GM23338 (cell line): ENCODE data around the gene SOX13. TPM values are rescaled to one million over a fixed set of nuclear protein-coding genes. Genes with fewer than 3 reads are reported as not detected.

Experiments used
- ATAC-seq: fragments of 200-7000 bp; cut with Tn5 transposase; 3 replicates; pipeline ENCODE4 v1.9.1; 2020
- DNase-seq: peaks from one replicate; pipeline ENCODE4 v3.0.0-alpha.2; 2015; ENCODE audit warnings: low spot score
- H2AFZ ChIP-seq: fragments of 200-600 bp; sonication (generic); 2 replicates; pipeline ENCODE4 v1.8.0; 2016; ENCODE audit warnings: antibody characterized with exemption, mild to moderate bottlenecking, moderate library complexity
- H3F3A ChIP-seq: fragments of 200-600 bp; sonication (generic); replicated peaks from 2 replicates; pipeline ENCODE4 v1.8.0; 2017; ENCODE audit warnings: antibody characterized with exemption, mixed run types, low read depth
- H3K27ac ChIP-seq: fragments of 200-600 bp; sonication (generic); 2 replicates; pipeline ENCODE4 v1.6.1; 2016; ENCODE audit warnings: low read depth
- H3K27me3 ChIP-seq: fragments of 200-600 bp; sonication (generic); 2 replicates; pipeline ENCODE4 v1.8.0; 2016; ENCODE audit warnings: mild to moderate bottlenecking, mixed run types, moderate library complexity; ENCODE audit not compliant: insufficient read depth
- H3K36me3 ChIP-seq: fragments of 200-600 bp; sonication (generic); 2 replicates; pipeline ENCODE4 v1.8.0; 2016; ENCODE audit warnings: mild to moderate bottlenecking; ENCODE audit not compliant: insufficient read depth
- H3K4me1 ChIP-seq: fragments of 200-600 bp; sonication (generic); 2 replicates; pipeline ENCODE4 v1.8.0; 2016; ENCODE audit warnings: mild to moderate bottlenecking, moderate library complexity; ENCODE audit not compliant: insufficient read depth
- H3K4me2 ChIP-seq: fragments of 200-600 bp; sonication (generic); 2 replicates; pipeline ENCODE4 v1.7.1; 2017; ENCODE audit warnings: mixed run types
- H3K4me3 ChIP-seq: fragments of 200-600 bp; sonication (generic); 2 replicates; pipeline ENCODE4 v1.6.1; 2016; ENCODE audit warnings: mixed run types
- H3K79me2 ChIP-seq: fragments of 200-600 bp; sonication (generic); replicated peaks from 2 replicates; pipeline ENCODE4 v1.8.0; 2017; ENCODE audit warnings: mild to moderate bottlenecking; ENCODE audit not compliant: insufficient read depth
- H3K9me2 ChIP-seq: fragments of 200-600 bp; sonication (generic); 2 replicates; pipeline ENCODE4 v1.8.0; 2017; ENCODE audit not compliant: insufficient read depth
- H4K20me1 ChIP-seq: fragments of 200-600 bp; sonication (generic); replicated peaks from 2 replicates; pipeline ENCODE4 v1.8.0; 2017; ENCODE audit warnings: mild to moderate bottlenecking; ENCODE audit not compliant: insufficient read depth
- H3K27ac Mint-ChIP-seq: 2 replicates; pipeline ENCODE4 v1.8.0; 2020; ENCODE audit warnings: inconsistent platforms, mild to moderate bottlenecking, moderate library complexity, mixed read lengths
- H3K27me3 Mint-ChIP-seq: 3 replicates; pipeline ENCODE4 v1.8.0; 2022; ENCODE audit warnings: low read depth, mild to moderate bottlenecking, moderate library complexity, mixed read lengths, inconsistent platforms; ENCODE audit not compliant: insufficient read depth, poor library complexity
- H3K36me3 Mint-ChIP-seq: 3 replicates; pipeline ENCODE4 v1.8.0; 2021; ENCODE audit warnings: low read depth, mild to moderate bottlenecking, inconsistent platforms, moderate library complexity, mixed read lengths
- H3K4me1 Mint-ChIP-seq: 3 replicates; pipeline ENCODE4 v1.8.0; 2020; ENCODE audit warnings: mild to moderate bottlenecking, inconsistent platforms, mixed read lengths
- H3K4me3 Mint-ChIP-seq: 3 replicates; pipeline ENCODE4 v1.8.0; 2021; ENCODE audit warnings: moderate library complexity, mild to moderate bottlenecking, inconsistent platforms, mixed read lengths
- H3K9me3 Mint-ChIP-seq: 3 replicates; pipeline ENCODE4 v1.8.0; 2020; ENCODE audit warnings: moderate library complexity, mild to moderate bottlenecking, inconsistent platforms, mixed read lengths
- CREB1 ChIP-seq: fragments of 250-450 bp; sonication (Bioruptor Pico); IDR thresholded peaks from 2 replicates; pipeline ENCODE4 v1.5.0; 2020; ENCODE audit warnings: low read depth, mild to moderate bottlenecking, moderate library complexity
- CTCF ChIP-seq, 2 experiments: fragments of 200-600 bp in 1 of 2; sonication (generic) in 1 of 2; conservative IDR thresholded peaks; 2 replicates each; pipeline versions ENCODE4 v1.5.1 to v1.6.1; 2016 to 2017; ENCODE audit warnings: antibody characterized with exemption in 2 of 2, low read depth in 2 of 2, mild to moderate bottlenecking in 2 of 2, moderate library complexity in 1 of 2
- ETS1 ChIP-seq: IDR thresholded peaks from 2 replicates; pipeline ENCODE4 v1.6.1; 2016; ENCODE audit warnings: antibody characterized with exemption
- EZH2 ChIP-seq: fragments of 200-600 bp; sonication (generic); IDR thresholded peaks from one replicate; pipeline ENCODE4 v1.8.0; 2017; ENCODE audit warnings: antibody characterized with exemption, mild to moderate bottlenecking, low read depth; ENCODE audit not compliant: unreplicated experiment
- NANOG ChIP-seq: IDR thresholded peaks from 2 replicates; pipeline ENCODE4 v1.6.1; 2016; ENCODE audit warnings: antibody characterized with exemption, borderline replicate concordance
- POLR2AphosphoS5 ChIP-seq: IDR thresholded peaks from 2 replicates; pipeline ENCODE4 v1.6.1; 2016; ENCODE audit warnings: antibody characterized with exemption, low read depth
- STAT1 ChIP-seq: IDR thresholded peaks from one replicate; pipeline ENCODE4 v1.6.1; 2016; ENCODE audit warnings: antibody characterized with exemption; ENCODE audit not compliant: unreplicated experiment
- ZNF462 ChIP-seq: fragments of 250-450 bp; sonication (Bioruptor Pico); IDR thresholded peaks from 2 replicates; pipeline ENCODE4 v1.5.0; 2020; ENCODE audit warnings: mild to moderate bottlenecking, moderate library complexity
- polyA plus RNA-seq: library from polyadenylated mRNA; unstranded; fragments of >200 nt; fragmentation: Nextera tagmentation; extraction: Ambion mirVana; gene quantifications from 2 replicates; pipeline ENCODE4 v1.2.1, GENCODE V29; 2016
- total RNA-seq: library from RNA; depleted of rRNA; stranded (reverse); fragments of >200 nt; shearing (Covaris generic); gene quantifications from 2 replicates; pipeline ENCODE4 v1.2.3, GENCODE V29; 2014

Gene SOX13
- total and polyA plus RNA-seq, 2 experiments from 2014 or later: 28.6 to 123 TPM

GRCh38 chr1:204115116-204115515 lies 42.2 kb downstream of the SOX13 start (continued):
- TF ChIP-seq ZNF462 (CRISPR knock-in tag) (no peak), CREB1 (CRISPR knock-in tag) (no peak), EZH2 (no peak)

GRCh38 chr1:204116539-204116938 lies 43.6 kb downstream of the SOX13 start:
- H3K4me1 ChIP-seq: peaks cover 19% of the 10 kb centered on the region
- no peak for DNase-seq
- peaks cover 22% of the 10 kb centered on the region for H3K4me1 Mint-ChIP-seq
- ATAC-seq: no peak
- peaks cover 78% of the 10 kb centered on the region for H3K36me3 Mint-ChIP-seq
- H3F3A ChIP-seq: 0 out of 2 replicates have a peak, but pooled peaks cover 3% of the 10 kb centered on the region
- no peak overlapping the region for H3K4me2 ChIP-seq
- no peaks in the 10 kb centered on the region for H3K9me2 ChIP-seq
- H3K36me3 ChIP-seq: peaks cover 25% of the 10 kb centered on the region
- H3K79me2 ChIP-seq: peaks cover 44% of the 10 kb centered on the region
- no peak overlapping the region for H3K4me3 ChIP-seq
- no peak overlapping the region for H3K27ac Mint-ChIP-seq
- no peak overlapping the region for H3K4me3 Mint-ChIP-seq
- H3K9me3 Mint-ChIP-seq: no peaks in the 10 kb centered on the region
- peaks cover 11% of the 10 kb centered on the region for H3K27me3 Mint-ChIP-seq
- H4K20me1 ChIP-seq: peaks cover 21% of the 10 kb centered on the region
- H3K27ac ChIP-seq: no peak overlapping the region
- H3K27me3 ChIP-seq: no peaks in the 10 kb centered on the region
- H2AFZ ChIP-seq: no peak overlapping the region
- TF ChIP-seq EZH2: no peak
- no peak for TF ChIP-seq ETS1
- no peak for TF ChIP-seq STAT1
- no peak for TF ChIP-seq CTCF (conservative IDR thresholded peaks at IDR 0.05; ENCODE audit: low read depth in 2 of 2)
- no peak for TF ChIP-seq POLR2AphosphoS5
- no peak for TF ChIP-seq NANOG
